OCI-LY1 (cell line): ENCODE measurements around the gene TPST1.

Source experiments
- EZH2 ChIP-seq: fragments of 200-600 bp; sonication (generic), shearing (Covaris generic); IDR thresholded peaks from 2 replicates; pipeline ENCODE4 v1.8.0; 2017; ENCODE audit warnings: borderline replicate concordance, mixed run types, mild to moderate bottlenecking, antibody characterized with exemption, low read length, moderate library complexity, mixed read lengths
- TF ChIP-seq, protein P1 (sequence below): fragments of 200-600 bp; sonication (generic), shearing (Covaris generic); IDR thresholded peaks from 2 replicates; pipeline ENCODE4 v1.5.1; 2017; ENCODE audit warnings: mild to moderate bottlenecking, antibody characterized with exemption, low read length, moderate library complexity, mixed read lengths

DNA sequence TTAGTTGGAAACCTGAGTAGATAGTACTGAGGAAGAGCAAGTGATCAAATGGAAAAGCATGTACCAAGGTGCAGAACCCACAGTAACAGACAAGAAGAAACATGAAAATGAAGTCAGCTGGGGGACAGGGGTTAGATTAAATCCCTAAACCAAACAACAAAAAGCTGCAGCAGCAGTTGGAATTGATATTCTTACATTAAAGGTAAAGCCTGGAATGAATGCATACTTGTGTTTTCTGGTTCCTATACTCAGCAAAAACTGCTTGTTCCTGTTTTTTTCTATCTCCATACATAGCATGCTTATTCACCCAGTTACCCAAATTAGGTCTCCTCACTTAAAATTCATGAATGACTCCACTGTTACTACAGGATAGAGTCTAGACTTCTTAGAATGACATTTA lies 92.4 kb downstream of the TPST1 start:
- TF ChIP-seq, protein P1, sequence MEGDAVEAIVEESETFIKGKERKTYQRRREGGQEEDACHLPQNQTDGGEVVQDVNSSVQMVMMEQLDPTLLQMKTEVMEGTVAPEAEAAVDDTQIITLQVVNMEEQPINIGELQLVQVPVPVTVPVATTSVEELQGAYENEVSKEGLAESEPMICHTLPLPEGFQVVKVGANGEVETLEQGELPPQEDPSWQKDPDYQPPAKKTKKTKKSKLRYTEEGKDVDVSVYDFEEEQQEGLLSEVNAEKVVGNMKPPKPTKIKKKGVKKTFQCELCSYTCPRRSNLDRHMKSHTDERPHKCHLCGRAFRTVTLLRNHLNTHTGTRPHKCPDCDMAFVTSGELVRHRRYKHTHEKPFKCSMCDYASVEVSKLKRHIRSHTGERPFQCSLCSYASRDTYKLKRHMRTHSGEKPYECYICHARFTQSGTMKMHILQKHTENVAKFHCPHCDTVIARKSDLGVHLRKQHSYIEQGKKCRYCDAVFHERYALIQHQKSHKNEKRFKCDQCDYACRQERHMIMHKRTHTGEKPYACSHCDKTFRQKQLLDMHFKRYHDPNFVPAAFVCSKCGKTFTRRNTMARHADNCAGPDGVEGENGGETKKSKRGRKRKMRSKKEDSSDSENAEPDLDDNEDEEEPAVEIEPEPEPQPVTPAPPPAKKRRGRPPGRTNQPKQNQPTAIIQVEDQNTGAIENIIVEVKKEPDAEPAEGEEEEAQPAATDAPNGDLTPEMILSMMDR: no peak
- TF ChIP-seq EZH2: no peak
